GM23248 (cell line): ENCODE data around the gene TLNRD1.

Experiments
- EZH2 ChIP-seq: fragments of 200-600 bp; sonication (generic); IDR thresholded peaks from 2 replicates; pipeline ENCODE4 v1.6.1; 2018; ENCODE audit warnings: antibody characterized with exemption, mild to moderate bottlenecking; ENCODE audit not compliant: insufficient read depth, poor library complexity, severe bottlenecking
- EZH2phosphoT487 ChIP-seq: fragments of 200-600 bp; sonication (generic); IDR thresholded peaks from 2 replicates; pipeline ENCODE4 v1.6.1; 2018; ENCODE audit warnings: antibody characterized with exemption, moderate library complexity, mild to moderate bottlenecking, low read depth; ENCODE audit not compliant: insufficient read depth

GRCh38 chr15:80953001-80953952 is 47.4 kb upstream of the TLNRD1 start:
- TF ChIP-seq EZH2 (no peak), EZH2phosphoT487 (no peak)
